Activated gamma-delta T cell (primary cell): ENCODE measurements around the gene GPR173.
A peak's percentile ranks its signal among the peaks of the same experiment; 100 is the strongest.

Experiments used
- DNase-seq: peaks from one replicate; lab custom pipeline; 2025; lab: John Stamatoyannopoulos, UW

Gene GPR173

DNA sequence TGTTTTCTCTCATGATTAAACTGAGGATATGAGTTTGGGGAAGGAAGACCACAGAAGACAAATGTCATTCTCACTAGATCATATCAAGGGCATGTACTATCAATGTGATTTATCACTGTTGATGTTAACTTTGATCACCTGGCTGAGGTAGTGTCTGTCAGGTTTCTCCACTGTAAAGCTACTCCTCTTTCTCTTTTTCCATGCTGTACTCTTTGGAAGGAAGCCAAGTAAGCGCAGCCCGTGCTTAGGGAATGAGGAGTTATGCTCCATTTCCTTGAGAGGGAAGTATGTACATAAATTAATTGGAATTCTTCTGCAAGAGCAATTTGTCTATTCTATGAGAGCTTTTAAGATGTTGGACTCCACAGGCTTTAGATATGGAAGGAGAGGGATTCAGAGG is 41.3 kb downstream of the GPR173 start:
- no peak for DNase-seq

DNA sequence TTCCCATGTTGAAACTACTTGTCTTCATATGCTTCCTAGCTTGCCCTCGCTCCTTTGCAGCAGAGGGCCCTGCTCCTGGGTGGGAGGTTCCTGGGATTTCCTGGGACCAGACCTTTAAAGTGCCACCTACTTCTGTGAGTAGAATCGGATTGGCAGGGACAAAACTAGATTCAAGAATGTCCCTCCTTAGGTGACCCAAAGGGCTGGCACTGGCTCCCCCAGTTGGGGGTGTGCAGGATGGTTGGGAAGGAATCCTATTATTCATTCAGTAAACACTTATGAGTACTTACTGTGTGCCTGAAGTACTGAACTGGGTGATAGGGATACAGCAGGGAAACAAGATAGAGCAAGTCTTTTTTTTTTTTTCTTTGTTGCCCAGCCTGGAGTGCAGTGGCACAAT is 42.8 kb downstream of the GPR173 start:
- DNase-seq = no peak

DNA sequence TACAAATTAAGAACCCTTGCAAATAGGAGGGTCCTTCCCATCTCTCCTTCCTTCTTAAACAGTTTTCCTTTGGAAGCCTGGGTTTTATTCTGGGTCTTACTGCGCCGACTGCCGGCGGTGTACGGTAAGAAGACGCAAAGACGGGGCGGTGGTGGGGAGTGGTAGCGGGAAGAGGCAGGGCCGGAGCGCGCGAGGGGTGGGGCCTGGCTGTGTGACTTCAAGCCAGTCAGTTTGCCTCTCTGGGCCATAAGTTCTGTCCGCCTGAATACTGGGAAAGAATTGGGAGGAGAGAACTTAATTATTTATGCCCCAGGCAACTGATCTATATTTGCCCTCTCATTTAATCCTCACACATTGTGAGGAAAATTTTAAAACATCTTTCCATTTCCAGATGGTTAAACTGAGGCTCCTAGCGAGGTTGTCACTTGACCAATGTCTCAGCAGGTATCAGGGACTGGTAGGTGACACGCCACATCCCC is 44.6 kb downstream of the GPR173 start:
- DNase-seq = peak; percentile 61

DNA sequence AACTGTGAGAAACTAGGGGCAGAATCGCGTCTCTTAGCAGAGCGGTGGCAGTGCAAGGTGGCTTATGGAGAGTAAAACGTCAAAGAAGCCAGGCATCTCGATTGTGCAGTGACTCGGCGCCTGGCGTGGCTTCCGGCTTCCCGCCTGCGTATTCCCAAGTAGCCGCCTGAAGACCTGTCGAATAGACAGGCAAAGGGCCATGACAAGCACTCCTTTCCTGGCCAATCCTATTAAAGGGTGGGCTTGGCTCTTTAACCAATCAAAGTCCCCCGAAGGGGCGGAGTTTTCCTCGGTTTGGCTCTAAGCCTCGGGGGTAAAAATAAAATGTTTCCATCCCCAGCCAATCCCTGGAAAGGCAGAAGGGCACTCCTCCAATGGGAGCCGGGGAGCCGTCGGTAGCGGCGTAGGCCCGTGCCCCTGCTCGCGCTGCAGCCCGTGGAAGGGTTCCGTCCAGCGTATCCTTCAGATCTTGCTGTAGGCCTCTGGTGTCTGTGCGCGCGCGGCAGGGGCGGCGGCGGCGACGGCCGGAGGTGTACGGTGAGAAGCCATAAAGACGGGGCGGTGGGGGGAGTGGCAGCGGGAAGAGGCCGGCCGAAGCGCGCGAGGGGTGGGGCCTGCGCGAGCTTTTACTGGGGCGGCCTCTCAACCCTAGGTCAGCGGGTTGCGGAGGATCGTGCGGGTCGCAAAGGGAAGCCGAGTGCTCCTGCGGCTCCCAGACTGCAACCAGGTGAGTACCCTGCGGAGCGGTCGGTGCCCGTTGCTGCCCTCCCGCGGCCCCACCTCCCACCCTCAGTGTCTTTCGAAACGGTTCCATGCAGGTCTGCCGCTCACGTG is 45.4 kb downstream of the GPR173 start, which contains the start of gene KANTR:
KANTR (plus strand) TSS at position 395 of the 834 bp plus-strand sequence. CDS start 30,131 bp downstream, outside the sequence.
- DNase-seq = peak; percentile 63

GRCh38 chrX:53094582-53094905 is 46.0 kb downstream of the GPR173 start:
- DNase-seq = no peak

- DNase-seq = no peak
These were observed 47.2 kb downstream of the GPR173 start for GRCh38 chrX:53095796-53096195.

- no peak for DNase-seq
These were observed 66.4 kb downstream of the GPR173 start for GRCh38 chrX:53114864-53115549.

DNA sequence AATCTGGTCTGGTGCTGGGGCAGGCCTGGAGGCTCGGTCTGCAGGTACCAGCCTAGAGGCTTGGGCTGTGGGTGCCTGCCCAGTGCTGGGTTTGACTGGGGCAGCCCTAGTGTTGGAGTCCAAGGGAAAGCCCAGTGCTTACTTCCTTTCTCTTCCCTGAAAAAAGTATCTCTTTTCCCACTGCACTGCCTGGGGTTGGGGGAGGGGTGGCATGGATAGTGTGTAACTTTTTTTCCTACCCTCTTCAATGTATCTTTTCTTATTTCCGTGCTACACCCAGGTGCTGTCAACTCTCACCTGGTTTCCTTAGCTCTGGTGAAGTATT is 66.9 kb downstream of the GPR173 start:
- DNase-seq = no peak

- no peak for DNase-seq
These were observed 67.5 kb downstream of the GPR173 start for GRCh38 chrX:53116101-53116500.

DNA sequence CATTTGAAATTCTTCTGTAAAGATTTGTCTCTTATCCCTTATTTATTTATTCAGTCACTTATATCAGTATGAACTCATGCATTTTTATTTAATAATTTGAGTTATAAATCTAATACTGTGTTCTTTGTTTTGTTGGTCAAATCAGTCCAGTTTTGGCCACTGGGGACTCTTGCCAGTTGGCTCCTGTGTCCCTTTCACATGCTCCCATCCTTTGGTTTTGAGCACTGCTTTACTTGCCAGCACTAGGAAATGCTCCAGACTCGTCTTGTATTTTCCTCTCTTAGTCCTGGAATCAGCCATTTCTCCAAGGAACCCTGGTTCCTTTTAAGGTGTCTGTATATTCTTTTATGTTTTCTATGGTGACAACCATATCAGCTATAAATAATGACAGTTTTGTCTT is 73.4 kb downstream of the GPR173 start:
- no peak for DNase-seq

DNA sequence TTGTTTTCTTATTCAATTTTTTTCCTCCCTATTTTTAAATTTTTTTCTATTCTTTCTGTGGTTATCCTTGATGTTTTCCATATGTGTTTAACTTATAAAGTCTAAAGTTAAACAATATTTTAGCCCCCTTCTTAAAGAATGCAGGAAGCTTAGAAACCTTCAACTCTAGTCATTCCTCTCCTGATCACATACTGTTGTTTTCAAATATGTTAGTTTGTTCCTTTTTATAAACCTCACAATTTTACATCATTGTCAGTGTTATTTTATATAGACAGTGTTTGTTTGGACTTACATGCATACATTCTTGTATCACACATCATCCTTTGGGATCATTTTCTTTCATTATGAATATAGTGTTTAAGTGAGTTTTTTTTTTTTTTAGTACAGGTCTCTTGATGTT is 76.9 kb downstream of the GPR173 start:
- DNase-seq = no peak

- no peak for DNase-seq
These were observed 77.8 kb downstream of the GPR173 start for GRCh38 chrX:53126377-53126776.

DNA sequence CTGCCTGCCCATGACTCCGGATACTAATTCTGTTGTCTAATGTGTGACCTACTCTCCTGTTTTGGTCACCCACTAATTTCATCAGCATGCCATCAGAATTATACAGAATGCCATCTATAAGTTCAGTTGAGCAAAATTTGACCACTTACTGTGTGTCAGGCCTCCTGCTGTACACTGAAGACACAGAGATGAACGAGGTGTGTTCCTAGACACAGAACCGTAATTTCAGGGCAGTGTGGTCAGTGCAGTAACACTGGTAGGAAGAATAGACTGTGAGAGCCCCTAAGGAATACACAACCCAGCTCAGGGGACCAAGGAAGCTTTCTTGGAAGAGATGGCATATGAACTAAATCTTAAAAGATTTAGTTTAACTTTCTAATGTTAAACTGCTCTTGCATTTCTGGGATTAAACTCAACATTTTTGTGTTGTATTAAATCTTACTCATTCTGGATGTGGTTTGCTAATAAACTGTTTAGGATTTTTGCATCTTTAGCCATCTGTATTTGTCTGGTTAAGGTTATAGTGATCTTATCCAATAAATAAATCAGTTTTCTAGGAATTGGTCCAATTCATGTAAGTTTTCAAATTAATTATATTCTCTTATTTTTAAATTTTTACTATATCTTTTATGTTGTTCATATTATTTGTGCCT is 79.6 kb downstream of the GPR173 start:
- no peak for DNase-seq
